Muscle of arm (tissue), 12 donors: Measurements from ENCODE around the gene GABRE. TPM values are rescaled to one million over a fixed set of nuclear protein-coding genes. Genes with fewer than 3 reads are reported as not detected.

Source experiments
- polyA plus RNA-seq, 12 donors: library from polyadenylated mRNA; unstranded; fragments of 120-200 nt; gene quantifications; one replicate each; pipeline ENCODE4 v1.2.1, GENCODE V29; 2013; ENCODE audit not compliant: insufficient read length in 12 of 12

GABRE gene
- polyA plus RNA-seq, 12 donors = 27.8 to 95.2 (median 55.4) TPM; not detected in 1

Other genes starting within 250 kb of the GABRE start
- gene CNGA2, start 239.9 kb downstream of the GABRE start, polyA plus RNA-seq = under 1 TPM in 1 of 12 donors, not detected in 11; 0.07 TPM
- not detected for gene MAGEA4, start 61.8 kb downstream of the GABRE start, polyA plus RNA-seq
- gene MAGEA10, start 163.9 kb upstream of the GABRE start, polyA plus RNA-seq = under 1 TPM in 2 of 12 donors, not detected in 10; 0.07 to 0.08 TPM